Stimulated activated CD4-positive, alpha-beta T cell treated with anti-CD3 and anti-CD28 coated beads, TNF-alpha, amount 100 ng/mL, for 4 hours (primary cell): Measurements from ENCODE around the gene EPB41L4A.

Experiments used
- DNase-seq, 3 experiments: peaks; one replicate each; pipeline ENCODE4 v3.0.0-alpha.2; 2020; ENCODE audit warnings: low read depth in 3 of 3

Gene EPB41L4A

DNA sequence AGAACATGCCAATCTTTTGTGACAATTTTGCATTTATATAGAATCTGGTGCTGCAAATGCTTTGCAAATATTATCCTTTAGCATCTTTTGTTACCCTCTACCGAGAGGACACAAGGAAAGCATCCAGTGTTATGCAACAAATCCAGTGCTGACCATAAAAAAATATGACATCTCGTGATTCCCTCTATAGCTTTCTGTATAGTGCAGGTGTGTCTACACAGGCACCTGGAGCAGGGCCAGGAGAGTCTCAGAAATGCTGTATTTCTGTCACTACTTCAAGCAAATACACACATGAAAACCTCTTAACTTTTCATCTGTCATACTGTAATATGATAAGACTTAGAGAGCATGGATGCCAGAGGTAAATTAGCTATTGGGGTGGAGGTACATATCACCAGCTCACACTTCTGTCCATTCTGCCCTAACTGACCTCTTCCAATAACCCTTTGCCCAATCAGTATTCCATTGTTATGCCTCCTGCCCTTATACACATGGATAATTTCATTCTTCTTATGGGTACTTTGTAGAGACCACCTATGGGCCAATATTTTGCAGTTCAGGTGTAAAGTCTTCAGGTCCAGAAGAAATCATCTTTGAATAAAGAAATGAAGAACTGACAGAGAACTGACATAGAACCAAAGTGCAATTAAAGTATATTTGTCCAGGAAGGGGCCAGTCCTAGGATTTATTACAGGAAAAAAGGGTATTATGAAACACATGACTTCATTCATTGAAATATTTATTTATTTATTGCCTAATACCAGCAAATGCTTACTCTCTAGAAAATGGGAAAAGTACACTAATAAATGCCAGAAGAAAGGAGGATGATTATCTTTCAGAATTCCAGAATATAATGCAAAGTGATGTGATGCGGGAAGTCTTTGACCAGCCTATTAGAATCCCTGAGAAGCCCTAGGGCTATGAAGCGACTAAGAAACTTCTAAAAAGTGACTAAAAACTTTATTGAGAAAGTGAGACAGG, 106.5 kb downstream of the EPB41L4A start:
- no peak for DNase-seq

DNA sequence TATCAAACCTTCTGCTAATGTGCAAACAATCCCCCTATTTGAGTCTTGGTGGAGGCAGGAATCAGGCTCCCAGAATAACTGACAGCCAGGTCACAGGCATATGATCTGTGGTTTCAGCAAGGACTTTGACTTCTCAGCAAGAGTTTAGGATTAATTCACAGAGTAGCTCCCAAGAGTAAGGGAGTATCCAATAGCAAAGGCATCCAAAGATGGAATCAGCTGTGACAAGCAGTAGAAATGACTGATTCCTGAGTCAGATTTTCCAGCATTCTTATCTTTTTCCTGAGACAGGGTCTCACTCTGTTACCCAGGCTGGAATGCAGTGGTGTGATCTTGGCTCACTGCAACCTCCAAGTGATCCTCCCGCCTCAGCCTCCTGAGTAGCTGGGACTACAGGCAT, 108.3 kb downstream of the EPB41L4A start:
- DNase-seq = no peak

DNA sequence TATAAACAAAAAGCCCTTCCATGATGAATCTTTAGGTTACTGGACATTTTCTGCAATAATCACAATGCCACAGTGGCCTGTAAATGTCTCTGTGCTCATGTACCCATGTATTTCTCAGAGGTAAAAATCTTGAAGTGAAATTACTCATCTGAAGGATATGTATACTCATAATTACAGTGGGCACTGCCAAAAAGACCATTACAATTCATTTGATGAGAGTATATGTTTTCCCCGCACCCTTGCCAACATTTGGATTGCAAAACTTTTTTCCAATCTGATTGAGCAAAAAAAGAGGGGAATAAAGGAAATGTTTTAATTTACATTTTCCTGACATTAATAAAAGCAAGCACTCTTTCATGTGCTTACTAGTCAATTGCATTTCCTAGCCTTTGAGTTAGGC, 110.5 kb downstream of the EPB41L4A start:
- DNase-seq = no peak

GRCh38 chr5:112306956-112307355, 112.1 kb downstream of the EPB41L4A start:
- no peak for DNase-seq

DNA sequence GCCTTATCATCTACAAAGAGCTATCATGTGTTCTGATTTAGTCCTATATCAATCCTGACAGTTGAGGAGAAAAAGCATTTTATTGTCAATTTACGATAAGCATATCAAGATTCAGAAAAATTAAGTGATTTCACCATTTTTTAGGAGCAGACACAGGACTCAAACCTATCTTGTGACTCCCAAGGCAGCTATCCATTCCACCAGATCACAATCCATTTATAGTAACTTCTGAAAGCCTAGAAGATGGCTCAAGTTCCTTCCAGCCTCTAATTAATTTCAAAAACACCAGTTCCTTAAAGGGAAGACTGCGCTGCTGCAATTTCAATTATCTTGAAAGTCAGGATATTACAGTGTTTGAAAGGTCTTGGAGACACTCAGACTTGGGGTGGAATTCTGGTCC, 114.3 kb downstream of the EPB41L4A start:
- DNase-seq = no peak

GRCh38 chr5:112303685-112304084, 115.4 kb downstream of the EPB41L4A start:
- no peak for DNase-seq

GRCh38 chr5:112294126-112294525, 125.0 kb downstream of the EPB41L4A start:
- no peak for DNase-seq

DNA sequence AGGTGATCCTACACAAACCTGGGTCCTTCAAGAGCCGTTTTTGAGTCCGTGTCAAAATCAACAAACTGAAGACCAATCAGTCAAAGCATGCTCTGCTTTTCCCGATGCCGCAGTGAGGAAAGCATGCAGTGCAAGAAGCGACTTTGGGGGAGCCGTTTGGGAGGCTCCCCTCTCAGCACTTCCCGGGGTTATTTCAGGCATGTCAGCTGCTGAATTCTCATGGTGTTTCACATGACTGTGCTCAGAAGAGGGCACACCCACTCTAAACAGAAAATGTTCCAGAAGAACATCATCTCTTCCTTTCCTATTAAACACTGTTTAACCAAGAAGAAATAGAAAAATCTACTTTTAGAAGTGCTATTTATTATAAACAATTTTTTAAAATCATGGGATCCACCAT, 125.5 kb downstream of the EPB41L4A start:
- no peak for DNase-seq

GRCh38 chr5:112290691-112291090, 128.4 kb downstream of the EPB41L4A start:
- no peak for DNase-seq

- no peak for DNase-seq
These were observed 129.6 kb downstream of the EPB41L4A start for GRCh38 chr5:112289465-112289864.

GRCh38 chr5:112283943-112284929, 134.8 kb downstream of the EPB41L4A start:
- DNase-seq = no peak

GRCh38 chr5:112283034-112283582, 136.0 kb downstream of the EPB41L4A start:
- DNase-seq = no peak

DNA sequence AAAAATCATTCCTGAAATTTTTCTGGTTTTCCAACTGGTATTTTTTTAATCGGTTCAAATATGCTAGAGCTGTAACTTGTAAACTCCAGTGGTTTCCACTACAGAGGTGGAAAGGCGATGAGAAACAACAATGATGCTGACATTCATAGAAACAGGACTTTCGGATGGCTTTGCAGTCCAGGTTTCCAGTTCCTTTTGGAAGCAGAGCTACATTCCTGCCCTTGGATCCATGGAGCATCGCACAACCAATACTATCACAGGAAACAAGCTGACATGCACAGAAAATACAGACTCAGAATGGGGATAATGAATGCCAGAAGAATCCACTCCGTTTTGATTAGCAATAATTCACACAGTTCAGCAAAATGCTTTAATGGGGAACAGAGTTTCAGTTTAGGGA, 140.0 kb downstream of the EPB41L4A start:
- no peak for DNase-seq

DNA sequence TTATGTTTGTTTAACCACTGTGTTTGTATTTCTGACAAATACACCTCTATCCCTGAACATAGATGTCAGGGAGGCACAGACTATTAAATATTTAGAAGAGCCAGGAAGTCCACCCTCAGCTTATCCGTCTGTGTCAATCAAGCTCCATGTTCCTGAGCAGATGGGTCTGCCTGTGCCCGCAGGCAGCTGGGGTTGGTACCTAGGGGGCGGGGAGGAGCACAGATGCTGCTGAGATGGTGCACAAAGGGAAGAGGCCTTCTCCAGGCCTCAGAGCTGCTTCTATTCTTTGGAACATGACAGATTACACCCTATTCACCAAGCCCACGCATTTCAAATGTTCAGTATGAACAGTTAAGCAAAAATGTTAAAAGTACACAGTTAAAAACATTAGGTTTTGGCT, 142.1 kb downstream of the EPB41L4A start:
- no peak for DNase-seq

DNA sequence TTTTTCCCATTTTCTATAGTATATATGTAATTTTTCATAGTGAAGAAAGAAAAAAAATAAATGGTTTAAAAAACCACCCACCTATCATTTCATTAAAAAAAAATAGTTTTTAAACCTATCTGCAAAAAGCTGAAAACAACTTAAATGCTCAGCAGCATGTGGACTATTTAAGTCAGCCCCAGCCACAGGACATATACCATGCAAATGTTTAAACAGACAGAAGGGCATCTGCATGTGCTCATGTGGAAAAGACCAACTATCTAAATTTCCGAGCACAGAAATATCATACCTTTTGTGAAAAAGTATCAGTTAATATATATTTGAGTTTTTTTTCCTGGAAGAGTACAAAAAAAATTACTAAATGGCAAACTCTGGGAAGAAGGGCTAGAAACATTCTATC, 143.4 kb downstream of the EPB41L4A start:
- DNase-seq = no peak

DNA sequence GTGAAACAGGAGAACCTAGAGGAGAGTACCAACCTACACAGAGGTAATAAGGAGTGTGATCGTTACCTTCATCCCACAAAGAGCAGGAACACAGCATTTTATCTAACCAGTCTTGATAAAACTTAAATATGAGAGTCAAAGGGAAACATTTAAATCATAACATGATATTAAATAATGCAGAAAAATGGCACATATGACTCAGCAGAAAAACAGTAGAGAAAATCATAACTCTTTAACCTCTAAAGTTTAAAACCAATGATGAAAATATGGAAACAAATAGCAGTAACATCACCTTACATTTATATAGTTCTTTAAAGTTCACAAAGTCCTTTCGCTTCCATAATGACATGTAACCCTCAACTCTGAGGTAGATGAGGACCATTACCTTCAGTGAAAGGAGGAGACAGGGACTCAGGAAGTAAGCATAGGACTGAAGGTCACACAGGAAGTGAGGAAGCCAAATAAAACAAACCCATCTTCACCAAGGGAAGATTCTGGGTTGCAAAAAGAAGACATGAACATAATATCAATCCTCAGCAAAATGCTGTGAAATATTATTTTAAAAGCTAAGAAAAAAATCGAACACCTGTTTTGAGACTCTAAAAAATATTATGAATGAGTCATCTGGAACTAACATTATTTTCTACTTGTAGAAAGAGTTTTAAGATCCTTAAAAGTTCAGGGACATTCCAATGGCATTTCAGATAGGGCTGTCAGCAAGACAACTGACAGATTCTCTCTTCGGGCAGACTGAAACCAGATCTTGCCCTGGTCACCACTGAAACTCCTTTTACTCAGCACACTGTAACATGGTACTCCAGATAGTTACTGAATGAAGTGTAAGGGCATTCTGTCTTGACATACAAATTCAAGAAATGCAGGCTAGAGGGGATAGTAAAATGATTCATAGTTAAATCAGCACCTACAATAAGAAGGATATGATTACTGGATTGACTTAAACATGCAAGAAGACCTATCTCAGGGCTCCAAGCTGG, 148.5 kb downstream of the EPB41L4A start:
- DNase-seq = no peak

GRCh38 chr5:112267231-112267630, 151.8 kb downstream of the EPB41L4A start:
- no peak for DNase-seq

DNA sequence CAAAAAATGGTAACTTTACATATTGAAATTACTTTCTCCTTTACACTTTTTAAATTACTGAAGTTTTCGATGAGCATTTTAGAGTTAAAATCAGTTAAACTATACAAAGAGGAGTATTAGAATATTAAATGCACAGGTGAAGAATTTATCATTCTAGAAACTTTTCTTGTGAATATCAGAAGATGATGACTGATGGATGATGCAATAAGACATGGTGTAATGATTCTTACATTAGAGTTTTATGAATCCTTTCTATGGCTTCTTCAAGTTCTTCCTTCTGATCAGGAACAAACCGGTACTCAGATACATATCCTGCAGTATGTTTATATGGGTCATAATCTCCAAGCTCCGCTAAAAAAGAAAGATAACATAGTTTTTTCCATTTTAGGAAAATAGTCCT, 154.4 kb downstream of the EPB41L4A start:
- DNase-seq = no peak

GRCh38 chr5:112264151-112264550, 154.9 kb downstream of the EPB41L4A start:
- DNase-seq = no peak

DNA sequence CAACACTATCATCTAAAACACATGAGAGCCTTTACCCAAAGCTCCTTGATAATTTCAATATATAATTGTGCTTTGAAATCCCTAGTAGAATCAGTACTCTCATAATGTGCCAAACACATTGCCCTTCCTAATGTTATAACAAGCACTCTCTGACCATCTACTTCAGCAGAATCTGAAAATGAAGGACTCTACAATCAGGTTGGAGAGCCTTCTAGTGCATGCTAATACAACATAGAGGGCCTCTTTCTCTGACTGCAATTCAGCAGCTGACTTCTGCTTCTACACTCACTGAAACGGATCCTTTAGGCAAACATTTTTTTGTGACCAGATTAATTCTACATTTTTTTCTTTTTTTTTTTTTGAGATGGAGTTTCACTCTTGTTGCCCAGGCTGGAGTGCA, 155.6 kb downstream of the EPB41L4A start:
- no peak for DNase-seq

GRCh38 chr5:112258571-112258970, 160.5 kb downstream of the EPB41L4A start:
- DNase-seq = no peak
